ENCODE data around the gene USHBP1.

GRCh38 chr19:17200408-17201079 is 64.0 kb downstream of the USHBP1 start:
- TF ChIP-seq, protein P1, sequence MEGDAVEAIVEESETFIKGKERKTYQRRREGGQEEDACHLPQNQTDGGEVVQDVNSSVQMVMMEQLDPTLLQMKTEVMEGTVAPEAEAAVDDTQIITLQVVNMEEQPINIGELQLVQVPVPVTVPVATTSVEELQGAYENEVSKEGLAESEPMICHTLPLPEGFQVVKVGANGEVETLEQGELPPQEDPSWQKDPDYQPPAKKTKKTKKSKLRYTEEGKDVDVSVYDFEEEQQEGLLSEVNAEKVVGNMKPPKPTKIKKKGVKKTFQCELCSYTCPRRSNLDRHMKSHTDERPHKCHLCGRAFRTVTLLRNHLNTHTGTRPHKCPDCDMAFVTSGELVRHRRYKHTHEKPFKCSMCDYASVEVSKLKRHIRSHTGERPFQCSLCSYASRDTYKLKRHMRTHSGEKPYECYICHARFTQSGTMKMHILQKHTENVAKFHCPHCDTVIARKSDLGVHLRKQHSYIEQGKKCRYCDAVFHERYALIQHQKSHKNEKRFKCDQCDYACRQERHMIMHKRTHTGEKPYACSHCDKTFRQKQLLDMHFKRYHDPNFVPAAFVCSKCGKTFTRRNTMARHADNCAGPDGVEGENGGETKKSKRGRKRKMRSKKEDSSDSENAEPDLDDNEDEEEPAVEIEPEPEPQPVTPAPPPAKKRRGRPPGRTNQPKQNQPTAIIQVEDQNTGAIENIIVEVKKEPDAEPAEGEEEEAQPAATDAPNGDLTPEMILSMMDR (IDR thresholded peaks at IDR 0.05): no peak
- TF ChIP-seq STAT6 (CRISPR knock-in tag; conservative IDR thresholded peaks at IDR 0.05; ENCODE audit: low read depth): no peak
- TF ChIP-seq E2F1 (CRISPR knock-in tag; IDR thresholded peaks at IDR 0.05): no peak
- TF ChIP-seq, protein P2, sequence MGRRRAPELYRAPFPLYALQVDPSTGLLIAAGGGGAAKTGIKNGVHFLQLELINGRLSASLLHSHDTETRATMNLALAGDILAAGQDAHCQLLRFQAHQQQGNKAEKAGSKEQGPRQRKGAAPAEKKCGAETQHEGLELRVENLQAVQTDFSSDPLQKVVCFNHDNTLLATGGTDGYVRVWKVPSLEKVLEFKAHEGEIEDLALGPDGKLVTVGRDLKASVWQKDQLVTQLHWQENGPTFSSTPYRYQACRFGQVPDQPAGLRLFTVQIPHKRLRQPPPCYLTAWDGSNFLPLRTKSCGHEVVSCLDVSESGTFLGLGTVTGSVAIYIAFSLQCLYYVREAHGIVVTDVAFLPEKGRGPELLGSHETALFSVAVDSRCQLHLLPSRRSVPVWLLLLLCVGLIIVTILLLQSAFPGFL (CRISPR knock-in tag; IDR thresholded peaks at IDR 0.05; ENCODE audit: borderline replicate concordance): no peak
- TF ChIP-seq ZNF512 (CRISPR knock-in tag; IDR thresholded peaks at IDR 0.05; ENCODE audit: borderline replicate concordance): no peak
- no peak for TF ChIP-seq FOXK1 (CRISPR knock-in tag; IDR thresholded peaks at IDR 0.05)
- TF ChIP-seq USF2 (CRISPR knock-in tag; IDR thresholded peaks at IDR 0.05): no peak
- no peak for TF ChIP-seq NFYB (CRISPR knock-in tag; conservative IDR thresholded peaks at IDR 0.05; ENCODE audit: low read depth)

Measured in WTC11 (cell line).